Sigmoid colon (tissue), 4 donors: ENCODE data around the gene DPYSL4.

Experiments
- CTCF ChIP-seq, 4 experiments: fragments of 450-650 bp in 3 of 4; fragments of 200-600 bp in 1 of 4; IDR thresholded peaks; one replicate each; pipeline ENCODE4 v1.5.1; 2016 to 2019; ENCODE audit warnings: antibody characterized with exemption in 4 of 4, mild to moderate bottlenecking in 3 of 4, moderate library complexity in 2 of 4
- EP300 ChIP-seq, 4 donors: sonication (generic); formaldehyde crosslinking; IDR thresholded peaks; one replicate each; pipeline ENCODE4 v1.6.1; 2017; ENCODE audit warnings: antibody characterized with exemption in 4 of 4
- POLR2A ChIP-seq, 2 donors: fragments of 450-650 bp; IDR thresholded peaks; one replicate each; pipeline ENCODE4 v1.6.1; 2016; ENCODE audit warnings: antibody characterized with exemption in 2 of 2, mild to moderate bottlenecking in 2 of 2, moderate library complexity in 2 of 2
- POLR2AphosphoS5 ChIP-seq, 4 donors: sonication (generic); formaldehyde crosslinking; IDR thresholded peaks; one replicate each; pipeline ENCODE4 v1.6.1; 2017; ENCODE audit warnings: antibody characterized with exemption in 4 of 4

GRCh38 chr10:132137111-132138072 is 49.4 kb upstream of the DPYSL4 start:
- TF ChIP-seq POLR2A (IDR thresholded peaks at IDR 0.05) (no peak), CTCF (IDR thresholded peaks at IDR 0.05) (no peak), POLR2AphosphoS5 (IDR thresholded peaks at IDR 0.05) (no peak), EP300 (IDR thresholded peaks at IDR 0.05) (no peak)
